ENCODE data around the gene WSCD2.
A peak's percentile ranks its signal among the peaks of the same experiment; 100 is the strongest.

Gene WSCD2

DNA sequence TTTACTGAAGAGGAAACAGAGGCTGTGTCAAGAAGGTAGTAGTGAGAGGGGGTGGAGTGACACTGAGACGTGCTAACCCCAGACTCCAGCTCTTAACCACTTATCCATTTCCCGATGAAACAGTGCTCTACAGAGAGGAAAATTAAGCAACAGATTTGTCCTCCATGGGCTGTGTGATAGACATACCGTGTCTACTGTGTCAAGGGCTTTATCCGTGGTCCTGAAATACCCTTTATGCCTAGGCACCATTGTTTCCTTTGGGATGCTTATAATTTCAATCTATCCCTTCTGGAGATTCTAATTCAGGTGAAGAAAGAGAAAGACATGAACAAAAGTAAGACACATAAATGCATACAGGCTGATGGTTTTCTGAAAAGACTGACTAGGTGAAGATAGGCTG is 138.4 kb downstream of the WSCD2 start:
- Histone ChIP-seq H3K4me3 (ENCODE audit: severe bottlenecking) (no peak overlapping the region), H3K9me3 (ENCODE audit: severe bottlenecking) (no peaks in the 10 kb centered on the region), H3K4me1 (ENCODE audit: insufficient read depth, poor library complexity, severe bottlenecking) (no peaks in the 10 kb centered on the region), H3K36me3 (ENCODE audit: low read depth) (no peaks in the 10 kb centered on the region), H3K27me3 (ENCODE audit: insufficient read depth, poor library complexity, severe bottlenecking) (peaks cover 3% of the 10 kb centered on the region), H3K27ac (ENCODE audit: poor library complexity, severe bottlenecking) (no peak overlapping the region)
- no peak for ATAC-seq (ENCODE audit: low read depth)
- DNase-seq (ENCODE audit: low spot score) = no peak
- TF ChIP-seq, protein P1, sequence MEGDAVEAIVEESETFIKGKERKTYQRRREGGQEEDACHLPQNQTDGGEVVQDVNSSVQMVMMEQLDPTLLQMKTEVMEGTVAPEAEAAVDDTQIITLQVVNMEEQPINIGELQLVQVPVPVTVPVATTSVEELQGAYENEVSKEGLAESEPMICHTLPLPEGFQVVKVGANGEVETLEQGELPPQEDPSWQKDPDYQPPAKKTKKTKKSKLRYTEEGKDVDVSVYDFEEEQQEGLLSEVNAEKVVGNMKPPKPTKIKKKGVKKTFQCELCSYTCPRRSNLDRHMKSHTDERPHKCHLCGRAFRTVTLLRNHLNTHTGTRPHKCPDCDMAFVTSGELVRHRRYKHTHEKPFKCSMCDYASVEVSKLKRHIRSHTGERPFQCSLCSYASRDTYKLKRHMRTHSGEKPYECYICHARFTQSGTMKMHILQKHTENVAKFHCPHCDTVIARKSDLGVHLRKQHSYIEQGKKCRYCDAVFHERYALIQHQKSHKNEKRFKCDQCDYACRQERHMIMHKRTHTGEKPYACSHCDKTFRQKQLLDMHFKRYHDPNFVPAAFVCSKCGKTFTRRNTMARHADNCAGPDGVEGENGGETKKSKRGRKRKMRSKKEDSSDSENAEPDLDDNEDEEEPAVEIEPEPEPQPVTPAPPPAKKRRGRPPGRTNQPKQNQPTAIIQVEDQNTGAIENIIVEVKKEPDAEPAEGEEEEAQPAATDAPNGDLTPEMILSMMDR (IDR thresholded peaks at IDR 0.05; ENCODE audit: poor library complexity, severe bottlenecking) = no peak

DNA sequence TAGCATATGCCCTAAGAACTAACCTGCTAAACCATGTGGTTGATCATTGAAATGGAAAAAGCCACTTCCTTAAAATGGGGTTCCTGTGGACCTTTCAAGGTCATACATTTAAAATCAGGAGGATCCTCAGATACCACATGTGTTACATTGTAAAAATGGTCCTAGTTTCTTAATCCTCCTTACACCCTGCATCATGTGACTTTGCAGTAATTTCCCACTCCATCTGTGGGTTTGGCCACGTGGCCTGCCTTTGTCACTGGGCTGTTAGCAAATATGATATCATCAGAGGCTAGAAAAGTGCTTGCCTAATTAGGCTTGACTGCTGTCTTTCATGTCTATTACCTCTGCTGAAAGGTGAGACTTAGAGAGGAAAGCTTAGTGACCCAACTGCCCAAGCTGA is 139.3 kb downstream of the WSCD2 start:
- Histone ChIP-seq H3K27ac (ENCODE audit: poor library complexity, severe bottlenecking) (no peak overlapping the region), H3K36me3 (ENCODE audit: low read depth) (no peaks in the 10 kb centered on the region), H3K27me3 (ENCODE audit: insufficient read depth, poor library complexity, severe bottlenecking) (peaks cover 3% of the 10 kb centered on the region), H3K4me1 (ENCODE audit: insufficient read depth, poor library complexity, severe bottlenecking) (no peaks in the 10 kb centered on the region), H3K9me3 (ENCODE audit: severe bottlenecking) (no peaks in the 10 kb centered on the region), H3K4me3 (ENCODE audit: severe bottlenecking) (no peak overlapping the region)
- DNase-seq (ENCODE audit: low spot score) (no peak), ATAC-seq (ENCODE audit: low read depth) (no peak)
- TF ChIP-seq, protein P1 (IDR thresholded peaks at IDR 0.05; ENCODE audit: poor library complexity, severe bottlenecking) = no peak

DNA sequence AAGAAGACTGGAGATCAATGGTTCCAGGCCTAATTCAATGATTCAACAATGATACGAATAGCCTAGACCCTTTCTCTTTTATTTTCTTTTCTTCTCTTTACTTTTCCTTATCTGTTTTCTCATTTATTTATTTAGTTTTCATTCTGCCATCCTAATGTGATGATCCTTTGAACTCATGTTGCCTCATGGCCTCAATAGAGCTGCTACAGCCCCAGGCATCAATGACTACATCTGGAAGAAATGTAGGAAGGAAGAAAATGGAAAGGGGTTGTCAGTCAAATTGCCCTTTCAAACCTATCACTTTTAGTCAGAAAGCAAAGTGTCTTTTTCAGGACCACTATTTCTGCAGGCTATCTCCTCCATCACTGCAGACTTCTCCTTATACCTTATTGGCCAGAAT is 140.1 kb downstream of the WSCD2 start:
- Histone ChIP-seq H3K4me3 (ENCODE audit: severe bottlenecking) (no peak overlapping the region), H3K27me3 (ENCODE audit: insufficient read depth, poor library complexity, severe bottlenecking) (peaks cover 3% of the 10 kb centered on the region), H3K27ac (ENCODE audit: poor library complexity, severe bottlenecking) (no peak overlapping the region), H3K9me3 (ENCODE audit: severe bottlenecking) (no peaks in the 10 kb centered on the region), H3K4me1 (ENCODE audit: insufficient read depth, poor library complexity, severe bottlenecking) (no peaks in the 10 kb centered on the region), H3K36me3 (ENCODE audit: low read depth) (no peaks in the 10 kb centered on the region)
- DNase-seq (ENCODE audit: low spot score) (no peak), ATAC-seq (ENCODE audit: low read depth) (no peak)
- TF ChIP-seq, protein P1 (IDR thresholded peaks at IDR 0.05; ENCODE audit: poor library complexity, severe bottlenecking) = no peak

DNA sequence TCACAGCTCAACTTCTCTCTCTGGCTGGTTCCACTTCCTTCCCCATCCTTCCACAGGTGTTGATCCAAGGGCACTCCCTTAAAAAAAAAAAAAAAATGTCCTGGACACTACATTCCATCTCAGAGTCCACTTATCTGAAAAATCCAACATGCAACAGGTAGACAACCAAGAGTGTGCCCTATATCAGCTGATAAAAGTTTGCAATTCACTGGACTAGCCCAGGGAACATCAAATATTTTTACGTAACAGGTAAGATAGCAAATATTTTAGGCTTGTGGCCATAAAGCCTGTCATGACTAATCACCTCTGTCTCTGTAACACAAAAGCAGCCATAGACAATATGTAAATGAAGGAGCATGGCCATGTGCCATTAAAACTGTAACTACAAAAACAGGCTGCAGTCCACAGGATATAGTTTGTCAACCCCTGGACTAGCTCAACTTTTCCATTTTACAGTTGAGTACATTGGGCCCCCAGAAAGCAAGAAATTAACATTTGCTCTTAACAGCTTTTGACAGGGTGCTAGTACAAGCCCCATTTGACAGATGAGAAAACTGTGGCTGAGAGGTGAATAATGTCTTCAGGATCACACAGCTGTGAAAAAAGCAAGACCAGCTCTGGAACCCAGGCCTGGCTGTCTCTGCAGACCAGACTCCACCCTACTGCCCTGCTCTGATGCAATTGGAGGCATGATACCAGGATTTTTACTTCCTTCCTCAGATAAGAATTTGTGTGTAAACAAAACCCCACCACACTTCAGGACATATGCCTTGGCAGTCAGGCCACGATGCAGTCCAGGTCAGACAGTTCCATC is 141.2 kb downstream of the WSCD2 start:
- no peaks in the 10 kb centered on the region for H3K36me3 ChIP-seq (ENCODE audit: low read depth)
- DNase-seq (ENCODE audit: low spot score) = no peak
- H3K27ac ChIP-seq (ENCODE audit: poor library complexity, severe bottlenecking) = no peak overlapping the region
- H3K4me1 ChIP-seq (ENCODE audit: insufficient read depth, poor library complexity, severe bottlenecking) = no peaks in the 10 kb centered on the region
- no peak overlapping the region for H3K4me3 ChIP-seq (ENCODE audit: severe bottlenecking)
- no peaks in the 10 kb centered on the region for H3K9me3 ChIP-seq (ENCODE audit: severe bottlenecking)
- ATAC-seq (ENCODE audit: low read depth) = peak; percentile 25; the same call in 1 of the 3 replicates
- H3K27me3 ChIP-seq (ENCODE audit: insufficient read depth, poor library complexity, severe bottlenecking) = no peaks in the 10 kb centered on the region
- TF ChIP-seq, protein P1 (IDR thresholded peaks at IDR 0.05; ENCODE audit: poor library complexity, severe bottlenecking) = no peak

DNA sequence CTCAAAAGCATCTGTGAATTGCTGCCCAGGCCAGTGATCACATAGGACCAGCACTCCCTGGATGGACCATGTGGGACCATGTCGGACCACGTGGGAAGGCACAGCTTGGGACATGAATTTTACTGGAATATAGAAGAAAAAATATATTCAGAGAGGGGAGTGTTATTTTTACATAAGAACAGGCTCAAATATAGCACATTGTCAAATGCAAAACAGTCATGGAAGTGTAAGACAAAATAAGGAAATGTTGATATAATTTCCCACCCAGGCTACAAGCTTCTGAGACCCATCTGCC is 141.7 kb downstream of the WSCD2 start:
- ATAC-seq (ENCODE audit: low read depth) = no peak
- Histone ChIP-seq H3K4me3 (ENCODE audit: severe bottlenecking) (no peak overlapping the region), H3K36me3 (ENCODE audit: low read depth) (no peaks in the 10 kb centered on the region), H3K4me1 (ENCODE audit: insufficient read depth, poor library complexity, severe bottlenecking) (no peaks in the 10 kb centered on the region), H3K9me3 (ENCODE audit: severe bottlenecking) (no peaks in the 10 kb centered on the region), H3K27ac (ENCODE audit: poor library complexity, severe bottlenecking) (no peak overlapping the region), H3K27me3 (ENCODE audit: insufficient read depth, poor library complexity, severe bottlenecking) (no peaks in the 10 kb centered on the region)
- no peak for DNase-seq (ENCODE audit: low spot score)
- TF ChIP-seq, protein P1 (IDR thresholded peaks at IDR 0.05; ENCODE audit: poor library complexity, severe bottlenecking) = no peak

Measured in RWPE2 (cell line).